Right ventricle myocardium superior (tissue), 1 donor: ENCODE data around the gene MVB12B. TPM values are rescaled to one million over a fixed set of nuclear protein-coding genes. Genes with fewer than 3 reads are reported as not detected.
A peak's percentile ranks its signal among the peaks of the same experiment; 100 is the strongest.

Source experiments
- ATAC-seq: fragments of 200-7000 bp; cut with Tn5 transposase; one replicate; pipeline ENCODE4 v1.9.1; 2020; ENCODE audit warnings: mild to moderate bottlenecking; ENCODE audit not compliant: poor library complexity
- DNase-seq: peaks from one replicate; pipeline ENCODE4 v3.0.0-alpha.2; 2020
- intact Hi-C: fragments of 100-400 bp; cut with DNase I; formaldehyde crosslinking; loops from one replicate; pipeline ENCODE4 v1.11.2; 2022
- total RNA-seq: library from RNA; stranded (reverse); fragmentation: NEBNext Ultra II Directional; extraction: Animal tissue kit (Norgen Biotek cat#: 25700); gene quantifications from one replicate; pipeline ENCODE4 v1.2.1, GENCODE V29; 2021
- donor health status: DM: no; HTN: yes; CAD: no; lungs with severe emphysema.

The MVB12B gene
- total RNA-seq, 1 donor from 2014 or later: 11.5 TPM

- ATAC-seq: no peak
- intact Hi-C loops: loop anchor here (5.0 kb wide), 1 partner anchor 71 kb away; no protein-coding TSS in a partner anchor
- DNase-seq: no peak
Observed at GRCh38 chr9:126487856-126488255, 161.2 kb downstream of the MVB12B start.

GRCh38 chr9:126488310-126488709 lies 161.7 kb downstream of the MVB12B start:
- intact Hi-C loops: loop anchor here (5.0 kb wide), 1 partner anchor 71 kb away; no protein-coding TSS in a partner anchor
- ATAC-seq (no peak), DNase-seq (no peak)

GRCh38 chr9:126488881-126489404 lies 162.3 kb downstream of the MVB12B start:
- intact Hi-C loops: loop anchor here (5.0 kb wide), 1 partner anchor 72 kb away; no protein-coding TSS in a partner anchor
- no peak for DNase-seq
- ATAC-seq: no peak

GRCh38 chr9:126489581-126490213 lies 163.1 kb downstream of the MVB12B start:
- ATAC-seq (no peak), DNase-seq (no peak)
- intact Hi-C loops: loop anchor here (5.0 to 10.0 kb wide), 3 partner anchors 72 to 295 kb away; no protein-coding TSS in a partner anchor

GRCh38 chr9:126490214-126490631 lies 163.6 kb downstream of the MVB12B start:
- intact Hi-C loops: loop anchor here (5.0 to 10.0 kb wide), 2 partner anchors 188 to 295 kb away; no protein-coding TSS in a partner anchor
- ATAC-seq (no peak), DNase-seq (no peak)

GRCh38 chr9:126490871-126491567 lies 164.4 kb downstream of the MVB12B start:
- ATAC-seq (peak; percentile 68), DNase-seq (no peak)
- intact Hi-C loops: loop anchor here (5.0 to 10.0 kb wide), 2 partner anchors 189 to 294 kb away; no protein-coding TSS in a partner anchor

GRCh38 chr9:126491568-126491879 lies 164.9 kb downstream of the MVB12B start:
- ATAC-seq (no peak), DNase-seq (no peak)
- intact Hi-C loops: loop anchor here (5.0 to 10.0 kb wide), 2 partner anchors 189 to 293 kb away; no protein-coding TSS in a partner anchor

- DNase-seq (no peak), ATAC-seq (no peak)
Observed at GRCh38 chr9:126491949-126492348, 165.3 kb downstream of the MVB12B start.

GRCh38 chr9:126494264-126494663 lies 167.6 kb downstream of the MVB12B start:
- DNase-seq (no peak), ATAC-seq (no peak)
- intact Hi-C loops: loop anchor here (5.0 to 10.0 kb wide), 2 partner anchors 192 to 291 kb away; no protein-coding TSS in a partner anchor

More at GRCh38 chr9:126491949-126492348, 165.3 kb downstream of the MVB12B start:
- intact Hi-C loops: loop anchor here (5.0 to 10.0 kb wide), 2 partner anchors 190 to 293 kb away; no protein-coding TSS in a partner anchor

- DNase-seq (no peak), ATAC-seq (no peak)
- intact Hi-C loops: loop anchor here (5.0 to 10.0 kb wide), 2 partner anchors 192 to 290 kb away; no protein-coding TSS in a partner anchor
Observed at GRCh38 chr9:126494746-126495145, 168.1 kb downstream of the MVB12B start.

- DNase-seq: no peak
- intact Hi-C loops: loop anchor here (10.0 kb wide), 1 partner anchor 289 kb away; no protein-coding TSS in a partner anchor
- no peak for ATAC-seq
Observed at GRCh38 chr9:126495411-126496180, 169.0 kb downstream of the MVB12B start.

GRCh38 chr9:126496181-126496576 lies 169.6 kb downstream of the MVB12B start:
- intact Hi-C loops: loop anchor here (10.0 kb wide), 1 partner anchor 289 kb away; no protein-coding TSS in a partner anchor
- ATAC-seq (no peak), DNase-seq (no peak)

GRCh38 chr9:126496781-126497659 lies 170.4 kb downstream of the MVB12B start:
- intact Hi-C loops: loop anchor here (10.0 kb wide), 1 partner anchor 288 kb away; no protein-coding TSS in a partner anchor
- DNase-seq: no peak
- no peak for ATAC-seq

GRCh38 chr9:126497660-126498275 lies 171.1 kb downstream of the MVB12B start:
- no peak for DNase-seq

GRCh38 chr9:126498331-126498730 lies 171.7 kb downstream of the MVB12B start:
- ATAC-seq (no peak), DNase-seq (no peak)
- intact Hi-C loops: loop anchor here (10.0 kb wide), 1 partner anchor 286 kb away; no protein-coding TSS in a partner anchor

More at GRCh38 chr9:126497660-126498275, 171.1 kb downstream of the MVB12B start:
- ATAC-seq: no peak
- intact Hi-C loops: loop anchor here (10.0 kb wide), 1 partner anchor 287 kb away; no protein-coding TSS in a partner anchor

- peak; percentile 79 for ATAC-seq
Observed at GRCh38 chr9:126499005-126499910, 172.6 kb downstream of the MVB12B start.

More at GRCh38 chr9:126499005-126499910, 172.6 kb downstream of the MVB12B start:
- intact Hi-C loops: loop anchor here (10.0 kb wide), 1 partner anchor 286 kb away; no protein-coding TSS in a partner anchor
- DNase-seq: peak; percentile 61
